HL-60 (cell line): ENCODE measurements around the gene BRMS1.
A peak's percentile ranks its signal among the peaks of the same experiment; 100 is the strongest.

Source experiments
- DNase-seq, 2 experiments: peaks; one replicate each; pipeline ENCODE4 v3.0.0-alpha.2; 2010 to 2020; ENCODE audit warnings: low read depth in 1 of 2, low spot score in 1 of 2
- H3K27ac ChIP-seq: fragments of 250-450 bp; sonication (Bioruptor Pico); replicated peaks from 2 replicates; pipeline ENCODE4 v1.5.1; 2020; ENCODE audit warnings: mild to moderate bottlenecking, moderate library complexity
- H3K27me3 ChIP-seq: fragments of 250-450 bp; sonication (Bioruptor Pico); 2 replicates; pipeline ENCODE4 v1.5.1; 2021; ENCODE audit warnings: mild to moderate bottlenecking, moderate library complexity; ENCODE audit not compliant: insufficient read depth, poor library complexity, severe bottlenecking
- H3K4me3 ChIP-seq: replicated peaks from 2 replicates; pipeline ENCODE4 v1.5.1; 2011; ENCODE audit warnings: mild to moderate bottlenecking, control low read depth, low read length; ENCODE audit not compliant: insufficient read depth
- GABPA ChIP-seq: IDR thresholded peaks from 2 replicates; pipeline ENCODE4 v1.6.1; 2012; ENCODE audit warnings: low read depth
- POLR2AphosphoS5 ChIP-seq: IDR thresholded peaks from 2 replicates; pipeline ENCODE4 v1.6.1; 2012; ENCODE audit warnings: low read depth
- SPI1 ChIP-seq: IDR thresholded peaks from 2 replicates; pipeline ENCODE4 v1.6.1; 2012; ENCODE audit warnings: low read depth, mild to moderate bottlenecking, borderline replicate concordance
- TF ChIP-seq, protein P1 (sequence below): IDR thresholded peaks from 2 replicates; pipeline ENCODE4 v1.6.1; 2012; ENCODE audit warnings: low read depth; ENCODE audit not compliant: insufficient replicate concordance
- TF ChIP-seq, protein P2 (sequence below): IDR thresholded peaks from one replicate; pipeline ENCODE4 v1.5.1; 2011; ENCODE audit warnings: low read length, control low read depth, inconsistent platforms; ENCODE audit not compliant: insufficient read depth

Gene BRMS1

DNA sequence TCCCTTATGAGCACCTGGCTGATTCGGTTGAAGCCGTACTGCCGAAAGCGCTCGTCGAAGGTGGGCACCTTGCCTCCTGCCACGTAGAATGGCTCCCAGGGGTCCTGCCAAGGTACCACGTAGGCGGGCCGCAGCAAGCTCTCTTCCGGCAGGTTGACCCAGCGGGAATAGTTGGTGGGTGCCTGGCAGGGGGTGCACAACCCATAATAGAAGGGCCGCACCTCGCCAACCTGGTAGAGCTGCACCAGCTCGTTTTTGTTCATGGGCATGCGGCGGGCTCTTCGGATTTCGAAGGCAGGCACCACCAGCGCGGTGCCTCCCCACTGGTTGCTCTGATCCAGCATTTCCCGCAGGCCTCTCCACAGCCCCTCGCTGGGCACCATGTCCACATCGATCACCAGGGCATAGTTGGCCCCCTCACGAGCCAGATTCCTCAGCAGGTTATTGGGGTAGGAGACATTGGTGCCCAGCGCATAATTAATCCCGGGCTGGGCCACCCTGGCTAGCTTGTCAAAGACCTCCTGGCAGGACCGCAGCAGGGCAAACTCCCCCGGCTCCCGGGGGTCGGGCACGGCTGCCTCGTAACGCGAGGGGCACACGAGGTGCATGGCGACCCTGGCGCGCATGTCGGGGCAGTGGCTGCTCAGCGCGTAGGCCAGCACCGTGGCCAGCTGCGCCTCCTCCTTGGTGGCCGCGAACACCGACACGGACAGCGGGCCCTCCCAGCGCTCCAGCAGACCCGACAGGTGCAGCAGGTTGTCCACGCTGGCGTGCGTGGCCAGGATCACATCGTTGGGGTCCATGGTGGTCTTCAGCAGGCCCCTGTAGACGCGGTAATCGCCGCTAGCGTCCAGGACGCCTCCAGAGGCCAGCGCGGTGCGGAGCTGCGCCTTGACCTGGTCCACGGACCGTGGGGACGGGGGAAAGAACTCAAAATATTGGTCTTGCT, 1.8 kb upstream of the BRMS1 start:
- H3K27me3 ChIP-seq: no peaks in the 10 kb centered on the region
- H3K27ac ChIP-seq: peak overlapping the region; percentile 39; the same call in 1 of the 2 replicates
- TF ChIP-seq POLR2AphosphoS5 (no peak), SPI1 (no peak)
- TF ChIP-seq, protein P1, sequence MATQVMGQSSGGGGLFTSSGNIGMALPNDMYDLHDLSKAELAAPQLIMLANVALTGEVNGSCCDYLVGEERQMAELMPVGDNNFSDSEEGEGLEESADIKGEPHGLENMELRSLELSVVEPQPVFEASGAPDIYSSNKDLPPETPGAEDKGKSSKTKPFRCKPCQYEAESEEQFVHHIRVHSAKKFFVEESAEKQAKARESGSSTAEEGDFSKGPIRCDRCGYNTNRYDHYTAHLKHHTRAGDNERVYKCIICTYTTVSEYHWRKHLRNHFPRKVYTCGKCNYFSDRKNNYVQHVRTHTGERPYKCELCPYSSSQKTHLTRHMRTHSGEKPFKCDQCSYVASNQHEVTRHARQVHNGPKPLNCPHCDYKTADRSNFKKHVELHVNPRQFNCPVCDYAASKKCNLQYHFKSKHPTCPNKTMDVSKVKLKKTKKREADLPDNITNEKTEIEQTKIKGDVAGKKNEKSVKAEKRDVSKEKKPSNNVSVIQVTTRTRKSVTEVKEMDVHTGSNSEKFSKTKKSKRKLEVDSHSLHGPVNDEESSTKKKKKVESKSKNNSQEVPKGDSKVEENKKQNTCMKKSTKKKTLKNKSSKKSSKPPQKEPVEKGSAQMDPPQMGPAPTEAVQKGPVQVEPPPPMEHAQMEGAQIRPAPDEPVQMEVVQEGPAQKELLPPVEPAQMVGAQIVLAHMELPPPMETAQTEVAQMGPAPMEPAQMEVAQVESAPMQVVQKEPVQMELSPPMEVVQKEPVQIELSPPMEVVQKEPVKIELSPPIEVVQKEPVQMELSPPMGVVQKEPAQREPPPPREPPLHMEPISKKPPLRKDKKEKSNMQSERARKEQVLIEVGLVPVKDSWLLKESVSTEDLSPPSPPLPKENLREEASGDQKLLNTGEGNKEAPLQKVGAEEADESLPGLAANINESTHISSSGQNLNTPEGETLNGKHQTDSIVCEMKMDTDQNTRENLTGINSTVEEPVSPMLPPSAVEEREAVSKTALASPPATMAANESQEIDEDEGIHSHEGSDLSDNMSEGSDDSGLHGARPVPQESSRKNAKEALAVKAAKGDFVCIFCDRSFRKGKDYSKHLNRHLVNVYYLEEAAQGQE: peak; percentile 12
- peak overlapping the region; percentile 67 for H3K4me3 ChIP-seq
- DNase-seq: no peak

DNA sequence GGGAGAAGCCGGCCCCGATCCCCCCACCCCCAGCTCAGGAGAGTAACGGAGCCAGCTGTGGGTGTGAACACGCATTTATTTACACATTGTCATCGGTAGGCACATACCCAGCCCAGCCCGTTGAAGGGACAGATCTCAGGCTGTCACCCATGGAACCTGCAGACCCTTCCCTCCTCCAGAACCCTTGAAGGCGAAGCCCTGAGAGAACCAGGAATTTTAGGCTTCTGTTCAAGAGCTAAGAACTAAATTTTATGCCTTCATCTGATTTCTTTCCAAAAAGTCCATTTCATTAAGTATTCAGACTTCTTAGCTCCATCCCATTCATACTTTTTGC, 379 bp upstream of the BRMS1 start:
- peak overlapping the region; percentile 81 for H3K27ac ChIP-seq
- TF ChIP-seq, protein P2, sequence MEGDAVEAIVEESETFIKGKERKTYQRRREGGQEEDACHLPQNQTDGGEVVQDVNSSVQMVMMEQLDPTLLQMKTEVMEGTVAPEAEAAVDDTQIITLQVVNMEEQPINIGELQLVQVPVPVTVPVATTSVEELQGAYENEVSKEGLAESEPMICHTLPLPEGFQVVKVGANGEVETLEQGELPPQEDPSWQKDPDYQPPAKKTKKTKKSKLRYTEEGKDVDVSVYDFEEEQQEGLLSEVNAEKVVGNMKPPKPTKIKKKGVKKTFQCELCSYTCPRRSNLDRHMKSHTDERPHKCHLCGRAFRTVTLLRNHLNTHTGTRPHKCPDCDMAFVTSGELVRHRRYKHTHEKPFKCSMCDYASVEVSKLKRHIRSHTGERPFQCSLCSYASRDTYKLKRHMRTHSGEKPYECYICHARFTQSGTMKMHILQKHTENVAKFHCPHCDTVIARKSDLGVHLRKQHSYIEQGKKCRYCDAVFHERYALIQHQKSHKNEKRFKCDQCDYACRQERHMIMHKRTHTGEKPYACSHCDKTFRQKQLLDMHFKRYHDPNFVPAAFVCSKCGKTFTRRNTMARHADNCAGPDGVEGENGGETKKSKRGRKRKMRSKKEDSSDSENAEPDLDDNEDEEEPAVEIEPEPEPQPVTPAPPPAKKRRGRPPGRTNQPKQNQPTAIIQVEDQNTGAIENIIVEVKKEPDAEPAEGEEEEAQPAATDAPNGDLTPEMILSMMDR: no peak
- TF ChIP-seq SPI1 (no peak), GABPA (no peak), POLR2AphosphoS5 (no peak)
- TF ChIP-seq, protein P1: no peak
- peak overlapping the region; percentile 98 for H3K4me3 ChIP-seq
- no peak for DNase-seq
- H3K27me3 ChIP-seq: no peaks in the 10 kb centered on the region

DNA sequence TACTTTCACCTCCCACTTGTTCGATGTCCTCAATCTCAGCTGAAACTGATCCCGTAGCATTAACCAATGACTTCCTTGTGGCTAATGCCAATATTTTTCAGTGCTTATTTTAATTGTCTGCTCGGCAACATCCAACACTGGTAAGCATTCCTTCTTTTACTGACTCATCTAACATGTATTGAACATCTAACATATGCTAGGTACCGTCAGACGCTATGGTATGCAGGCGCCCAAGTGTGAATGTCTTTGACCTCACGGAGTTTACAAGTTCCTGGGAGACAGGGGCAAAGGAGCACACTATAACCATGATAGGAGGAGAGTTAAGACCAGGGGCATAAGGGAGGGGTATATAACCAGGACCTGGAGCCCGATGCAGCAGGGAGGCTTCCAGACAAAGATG, 1.7 kb downstream of the BRMS1 start:
- Histone ChIP-seq H3K27me3 (no peaks in the 10 kb centered on the region), H3K27ac (no peak overlapping the region), H3K4me3 (no peak overlapping the region)
- DNase-seq: no peak
- no peak for TF ChIP-seq SPI1
- TF ChIP-seq, protein P1: no peak
- TF ChIP-seq, protein P2: no peak
- no peak for TF ChIP-seq GABPA
- no peak for TF ChIP-seq POLR2AphosphoS5
